ENCODE results near the gene SHISA5.

- TF ChIP-seq CTCF (conservative IDR thresholded peaks at IDR 0.05), result no peak; the same call in 1 of the 2 replicates
- no peak for TF ChIP-seq ZFX (IDR thresholded peaks at IDR 0.05)
These were observed 71.3 kb downstream of the SHISA5 start for GRCh38 chr3:48432411-48433371.
